WTC11 (cell line): ENCODE measurements around the gene SLC8A2. TPM values are rescaled to one million over a fixed set of nuclear protein-coding genes. Genes with fewer than 3 reads are reported as not detected.

Source experiments
- ATAC-seq: fragments of 200-7000 bp; cut with Tn5 transposase; 2 replicates; pipeline ENCODE4 v1.10.0; 2021; ENCODE audit warnings: mild to moderate bottlenecking, moderate library complexity
- CTCF ChIA-PET: fragments of 300-600 bp; sonication (Branson Sonifier 250); formaldehyde crosslinking; loops from one replicate; lab custom pipeline; 2021; ENCODE audit warnings: antibody characterized with exemption; lab: Charles Lee
- POLR2A ChIA-PET: fragments of 350-600 bp; sonication (Branson Sonifier 250); formaldehyde crosslinking; loops from one replicate; lab custom pipeline; 2021; ENCODE audit warnings: antibody characterized with exemption; lab: Charles Lee
- DNase-seq: peaks from one replicate; pipeline ENCODE4 v3.0.0; 2021; ENCODE audit warnings: low spot score
- H3K27ac Mint-ChIP-seq: 2 replicates; pipeline ENCODE4 v1.8.0; 2021; ENCODE audit warnings: mixed read lengths
- H3K27me3 Mint-ChIP-seq: 2 replicates; pipeline ENCODE4 v1.8.0; 2021; ENCODE audit warnings: low read depth, mild to moderate bottlenecking, moderate library complexity, mixed read lengths
- H3K36me3 Mint-ChIP-seq: 2 replicates; pipeline ENCODE4 v1.8.0; 2021; ENCODE audit warnings: mixed read lengths
- H3K4me1 Mint-ChIP-seq: 2 replicates; pipeline ENCODE4 v1.8.0; 2022; ENCODE audit warnings: mixed read lengths
- H3K4me3 Mint-ChIP-seq: 2 replicates; pipeline ENCODE4 v1.8.0; 2021; ENCODE audit warnings: mild to moderate bottlenecking, moderate library complexity, mixed read lengths
- H3K9me3 Mint-ChIP-seq: 2 replicates; pipeline ENCODE4 v1.8.0; 2021; ENCODE audit warnings: mixed read lengths
- FOXK1 ChIP-seq: sonication (generic); formaldehyde crosslinking; IDR thresholded peaks from 2 replicates; pipeline ENCODE4 v1.8.0; 2022; ENCODE audit warnings: mild to moderate bottlenecking, moderate library complexity, missing genetic modification reagents
- NFE2L1 ChIP-seq: sonication (generic); formaldehyde crosslinking; IDR thresholded peaks from 2 replicates; pipeline ENCODE4 v1.8.1; 2023; ENCODE audit warnings: missing genetic modification reagents
- RORB ChIP-seq: fragments of 250-450 bp; sonication (Bioruptor Pico); IDR thresholded peaks from 2 replicates; pipeline ENCODE4 v1.9.0; 2021; ENCODE audit warnings: mild to moderate bottlenecking
- SMAD3 ChIP-seq: sonication (generic); formaldehyde crosslinking; IDR thresholded peaks from 2 replicates; pipeline ENCODE4 v1.8.0; 2022; ENCODE audit warnings: missing genetic modification reagents, mild to moderate bottlenecking, borderline replicate concordance
- SMAD4 ChIP-seq: sonication (generic); formaldehyde crosslinking; IDR thresholded peaks from 2 replicates; pipeline ENCODE4 v1.8.0; 2022; ENCODE audit warnings: mild to moderate bottlenecking, missing genetic modification reagents
- SOX15 ChIP-seq: fragments of 250-450 bp; sonication (Bioruptor Pico); IDR thresholded peaks from 2 replicates; pipeline ENCODE4 v1.9.0; 2021; ENCODE audit warnings: mild to moderate bottlenecking
- SP1 ChIP-seq: sonication (generic); formaldehyde crosslinking; conservative IDR thresholded peaks from 2 replicates; pipeline ENCODE4 v1.8.1; 2022; ENCODE audit warnings: missing genetic modification reagents
- ZNF232 ChIP-seq: sonication (generic); formaldehyde crosslinking; IDR thresholded peaks from 2 replicates; pipeline ENCODE4 v1.8.0; 2022; ENCODE audit warnings: mild to moderate bottlenecking, missing genetic modification reagents
- ZNF317 ChIP-seq: sonication (generic); formaldehyde crosslinking; IDR thresholded peaks from 2 replicates; pipeline ENCODE4 v1.8.1; 2023; ENCODE audit warnings: low read depth, mild to moderate bottlenecking, moderate library complexity, missing genetic modification reagents, borderline replicate concordance
- total RNA-seq: library from RNA; stranded (reverse); gene quantifications from 3 replicates; pipeline ENCODE4 v1.2.3, GENCODE V29; 2021
- TF ChIP-seq, protein P1 (sequence below): sonication (generic); formaldehyde crosslinking; IDR thresholded peaks from 2 replicates; pipeline ENCODE4 v1.8.0; 2022; ENCODE audit warnings: mild to moderate bottlenecking, missing genetic modification reagents
- TF ChIP-seq, protein P2 (sequence below): sonication (generic); formaldehyde crosslinking; IDR thresholded peaks from 2 replicates; pipeline ENCODE4 v1.8.1; 2023; ENCODE audit warnings: mild to moderate bottlenecking, missing genetic modification reagents
- TF ChIP-seq, protein P3 (sequence below): sonication (generic); formaldehyde crosslinking; IDR thresholded peaks from 2 replicates; pipeline ENCODE4 v1.8.1; 2023; ENCODE audit warnings: mild to moderate bottlenecking, missing genetic modification reagents, moderate library complexity
- TF ChIP-seq, protein P4 (sequence below): sonication (generic); formaldehyde crosslinking; IDR thresholded peaks from 2 replicates; pipeline ENCODE4 v1.8.0; 2022; ENCODE audit warnings: missing genetic modification reagents
- TF ChIP-seq, protein P5 (sequence below): sonication (generic); formaldehyde crosslinking; IDR thresholded peaks from 2 replicates; pipeline ENCODE4 v1.8.0; 2022; ENCODE audit warnings: mild to moderate bottlenecking, missing genetic modification reagents
- TF ChIP-seq, protein P6 (sequence below): sonication (generic); formaldehyde crosslinking; IDR thresholded peaks from 2 replicates; pipeline ENCODE4 v1.8.0; 2022; ENCODE audit warnings: mild to moderate bottlenecking, missing genetic modification reagents

The SLC8A2 gene
- total RNA-seq, 1 experiment from 2014 or later, result 6.5 TPM

DNA sequence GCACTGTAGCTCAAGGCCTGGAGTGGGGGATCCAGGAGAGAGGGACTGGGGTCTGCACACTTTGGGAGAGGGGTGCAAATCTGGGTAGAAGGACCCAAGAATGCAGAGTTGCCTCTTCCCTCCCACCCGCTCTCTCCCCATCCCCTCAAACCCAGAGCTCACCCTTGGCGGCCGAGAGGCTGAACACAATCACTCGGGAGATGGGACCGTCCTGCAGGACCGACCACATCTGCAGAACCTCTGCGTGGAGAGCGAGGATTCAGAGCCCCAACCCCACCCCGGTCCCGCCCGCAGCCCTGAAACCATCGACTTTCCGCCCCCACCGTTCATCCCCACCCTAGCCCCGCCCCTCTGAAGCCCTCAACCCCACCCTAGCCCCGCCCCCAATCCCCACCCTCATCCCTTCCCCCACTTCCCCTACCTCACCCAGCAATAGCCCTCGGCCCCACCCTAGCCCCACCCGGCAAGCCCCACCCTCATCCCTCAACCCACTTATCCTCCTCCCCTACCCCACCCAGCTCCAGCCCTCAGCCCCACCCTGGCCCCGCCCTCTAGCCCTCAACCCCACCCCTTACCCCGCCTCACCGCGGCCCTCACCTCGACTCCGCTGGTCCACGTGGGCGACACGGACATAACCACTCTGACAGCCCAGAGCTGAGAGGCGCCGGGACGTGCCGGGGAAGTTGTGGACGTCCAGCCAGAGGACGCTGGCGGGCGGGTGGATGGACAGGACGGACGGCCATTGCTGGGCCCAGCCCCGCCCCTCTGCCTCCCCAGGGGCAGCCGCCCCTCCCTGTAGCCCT, 8.2 kb upstream of the SLC8A2 start:
- TF ChIP-seq, protein P1, sequence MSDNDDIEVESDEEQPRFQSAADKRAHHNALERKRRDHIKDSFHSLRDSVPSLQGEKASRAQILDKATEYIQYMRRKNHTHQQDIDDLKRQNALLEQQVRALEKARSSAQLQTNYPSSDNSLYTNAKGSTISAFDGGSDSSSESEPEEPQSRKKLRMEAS (CRISPR knock-in tag), result peak; percentile 70; the same call in 1 of the 2 replicates
- TF ChIP-seq SP1 (CRISPR knock-in tag), result peak; percentile 70; the same call in 1 of the 2 replicates
- TF ChIP-seq, protein P2, sequence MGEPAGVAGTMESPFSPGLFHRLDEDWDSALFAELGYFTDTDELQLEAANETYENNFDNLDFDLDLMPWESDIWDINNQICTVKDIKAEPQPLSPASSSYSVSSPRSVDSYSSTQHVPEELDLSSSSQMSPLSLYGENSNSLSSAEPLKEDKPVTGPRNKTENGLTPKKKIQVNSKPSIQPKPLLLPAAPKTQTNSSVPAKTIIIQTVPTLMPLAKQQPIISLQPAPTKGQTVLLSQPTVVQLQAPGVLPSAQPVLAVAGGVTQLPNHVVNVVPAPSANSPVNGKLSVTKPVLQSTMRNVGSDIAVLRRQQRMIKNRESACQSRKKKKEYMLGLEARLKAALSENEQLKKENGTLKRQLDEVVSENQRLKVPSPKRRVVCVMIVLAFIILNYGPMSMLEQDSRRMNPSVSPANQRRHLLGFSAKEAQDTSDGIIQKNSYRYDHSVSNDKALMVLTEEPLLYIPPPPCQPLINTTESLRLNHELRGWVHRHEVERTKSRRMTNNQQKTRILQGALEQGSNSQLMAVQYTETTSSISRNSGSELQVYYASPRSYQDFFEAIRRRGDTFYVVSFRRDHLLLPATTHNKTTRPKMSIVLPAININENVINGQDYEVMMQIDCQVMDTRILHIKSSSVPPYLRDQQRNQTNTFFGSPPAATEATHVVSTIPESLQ (CRISPR knock-in tag), result no peak
- TF ChIP-seq SMAD3, result 0 out of 2 replicates have a peak, but pooled peaks have one; percentile 39
- 0 out of 2 replicates have a peak, but pooled peaks have one; percentile 23 for TF ChIP-seq FOXK1 (CRISPR knock-in tag)
- TF ChIP-seq ZNF317 (CRISPR knock-in tag), result no peak
- TF ChIP-seq, protein P3, sequence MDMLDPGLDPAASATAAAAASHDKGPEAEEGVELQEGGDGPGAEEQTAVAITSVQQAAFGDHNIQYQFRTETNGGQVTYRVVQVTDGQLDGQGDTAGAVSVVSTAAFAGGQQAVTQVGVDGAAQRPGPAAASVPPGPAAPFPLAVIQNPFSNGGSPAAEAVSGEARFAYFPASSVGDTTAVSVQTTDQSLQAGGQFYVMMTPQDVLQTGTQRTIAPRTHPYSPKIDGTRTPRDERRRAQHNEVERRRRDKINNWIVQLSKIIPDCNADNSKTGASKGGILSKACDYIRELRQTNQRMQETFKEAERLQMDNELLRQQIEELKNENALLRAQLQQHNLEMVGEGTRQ (CRISPR knock-in tag), result 0 out of 2 replicates have a peak, but pooled peaks have one; percentile 32
- H3K4me3 Mint-ChIP-seq, result peak overlapping the region; percentile 72
- no peaks in the 10 kb centered on the region for H3K9me3 Mint-ChIP-seq
- H3K27ac Mint-ChIP-seq, result no peak overlapping the region
- H3K36me3 Mint-ChIP-seq, result no peaks in the 10 kb centered on the region
- ATAC-seq, result peak; percentile 75
- ChIA-PET CTCF (interaction anchor here (0.5 to 2.8 kb wide), 15 partner anchors 13 to 286 kb away, joined by 3 to 35 read pairs (median 6); partner anchors contain the start of genes DHX34, EHD2, MEIS3 and NAPA), POLR2A (interaction anchor here (0.9 to 1.6 kb wide), 3 partner anchors 32 to 51 kb away, joined by 3 to 5 read pairs (median 3); no protein-coding TSS in a partner anchor)
- peak; percentile 76 for DNase-seq
- peaks cover 18% of the 10 kb centered on the region for H3K4me1 Mint-ChIP-seq
- peaks cover 9% of the 10 kb centered on the region for H3K27me3 Mint-ChIP-seq

DNA sequence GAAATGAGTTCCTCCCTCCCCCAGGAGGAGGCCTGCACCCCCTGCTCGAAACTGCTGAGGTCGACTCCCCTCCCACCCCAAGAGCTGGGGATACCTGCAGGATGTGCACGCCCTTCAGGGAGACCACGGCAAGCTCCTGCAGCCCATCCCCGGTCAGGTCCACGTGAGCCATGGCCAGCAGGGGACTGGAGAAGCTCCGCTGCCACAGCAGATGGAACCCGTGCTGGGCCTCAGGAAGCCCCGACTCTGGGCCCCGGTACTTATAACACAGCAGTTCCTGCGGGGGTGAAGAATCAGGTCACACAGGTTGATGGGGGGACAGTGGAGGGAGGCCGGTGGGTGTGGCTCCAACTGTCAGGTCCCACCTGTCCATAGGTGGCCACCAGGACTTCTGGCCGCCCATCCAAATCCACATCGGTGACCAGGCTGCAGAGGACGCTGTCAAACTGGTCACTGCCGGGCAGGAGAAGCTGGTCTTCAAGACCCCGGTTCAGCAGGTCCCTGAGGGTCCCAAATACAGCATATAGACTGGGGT, 4.8 kb upstream of the SLC8A2 start:
- H3K4me1 Mint-ChIP-seq, result peaks cover 13% of the 10 kb centered on the region
- POLR2A ChIA-PET, result interaction anchor here (0.6 kb wide), 1 partner anchor 189 kb away, joined by 6 read pairs; no protein-coding TSS in a partner anchor
- DNase-seq, result no peak
- TF ChIP-seq ZNF232 (CRISPR knock-in tag) (no peak), RORB (no peak), SOX15 (CRISPR knock-in tag) (no peak), SMAD4 (CRISPR knock-in tag) (no peak), NFE2L1 (CRISPR knock-in tag) (no peak)
- TF ChIP-seq, protein P4, sequence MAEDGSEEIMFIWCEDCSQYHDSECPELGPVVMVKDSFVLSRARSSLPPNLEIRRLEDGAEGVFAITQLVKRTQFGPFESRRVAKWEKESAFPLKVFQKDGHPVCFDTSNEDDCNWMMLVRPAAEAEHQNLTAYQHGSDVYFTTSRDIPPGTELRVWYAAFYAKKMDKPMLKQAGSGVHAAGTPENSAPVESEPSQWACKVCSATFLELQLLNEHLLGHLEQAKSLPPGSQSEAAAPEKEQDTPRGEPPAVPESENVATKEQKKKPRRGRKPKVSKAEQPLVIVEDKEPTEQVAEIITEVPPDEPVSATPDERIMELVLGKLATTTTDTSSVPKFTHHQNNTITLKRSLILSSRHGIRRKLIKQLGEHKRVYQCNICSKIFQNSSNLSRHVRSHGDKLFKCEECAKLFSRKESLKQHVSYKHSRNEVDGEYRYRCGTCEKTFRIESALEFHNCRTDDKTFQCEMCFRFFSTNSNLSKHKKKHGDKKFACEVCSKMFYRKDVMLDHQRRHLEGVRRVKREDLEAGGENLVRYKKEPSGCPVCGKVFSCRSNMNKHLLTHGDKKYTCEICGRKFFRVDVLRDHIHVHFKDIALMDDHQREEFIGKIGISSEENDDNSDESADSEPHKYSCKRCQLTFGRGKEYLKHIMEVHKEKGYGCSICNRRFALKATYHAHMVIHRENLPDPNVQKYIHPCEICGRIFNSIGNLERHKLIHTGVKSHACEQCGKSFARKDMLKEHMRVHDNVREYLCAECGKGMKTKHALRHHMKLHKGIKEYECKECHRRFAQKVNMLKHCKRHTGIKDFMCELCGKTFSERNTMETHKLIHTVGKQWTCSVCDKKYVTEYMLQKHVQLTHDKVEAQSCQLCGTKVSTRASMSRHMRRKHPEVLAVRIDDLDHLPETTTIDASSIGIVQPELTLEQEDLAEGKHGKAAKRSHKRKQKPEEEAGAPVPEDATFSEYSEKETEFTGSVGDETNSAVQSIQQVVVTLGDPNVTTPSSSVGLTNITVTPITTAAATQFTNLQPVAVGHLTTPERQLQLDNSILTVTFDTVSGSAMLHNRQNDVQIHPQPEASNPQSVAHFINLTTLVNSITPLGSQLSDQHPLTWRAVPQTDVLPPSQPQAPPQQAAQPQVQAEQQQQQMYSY (CRISPR knock-in tag), result no peak
- TF ChIP-seq, protein P5, sequence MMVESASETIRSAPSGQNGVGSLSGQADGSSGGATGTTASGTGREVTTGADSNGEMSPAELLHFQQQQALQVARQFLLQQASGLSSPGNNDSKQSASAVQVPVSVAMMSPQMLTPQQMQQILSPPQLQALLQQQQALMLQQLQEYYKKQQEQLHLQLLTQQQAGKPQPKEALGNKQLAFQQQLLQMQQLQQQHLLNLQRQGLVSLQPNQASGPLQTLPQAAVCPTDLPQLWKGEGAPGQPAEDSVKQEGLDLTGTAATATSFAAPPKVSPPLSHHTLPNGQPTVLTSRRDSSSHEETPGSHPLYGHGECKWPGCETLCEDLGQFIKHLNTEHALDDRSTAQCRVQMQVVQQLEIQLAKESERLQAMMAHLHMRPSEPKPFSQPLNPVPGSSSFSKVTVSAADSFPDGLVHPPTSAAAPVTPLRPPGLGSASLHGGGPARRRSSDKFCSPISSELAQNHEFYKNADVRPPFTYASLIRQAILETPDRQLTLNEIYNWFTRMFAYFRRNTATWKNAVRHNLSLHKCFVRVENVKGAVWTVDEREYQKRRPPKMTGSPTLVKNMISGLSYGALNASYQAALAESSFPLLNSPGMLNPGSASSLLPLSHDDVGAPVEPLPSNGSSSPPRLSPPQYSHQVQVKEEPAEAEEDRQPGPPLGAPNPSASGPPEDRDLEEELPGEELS (CRISPR knock-in tag), result no peak
- TF ChIP-seq, protein P6, sequence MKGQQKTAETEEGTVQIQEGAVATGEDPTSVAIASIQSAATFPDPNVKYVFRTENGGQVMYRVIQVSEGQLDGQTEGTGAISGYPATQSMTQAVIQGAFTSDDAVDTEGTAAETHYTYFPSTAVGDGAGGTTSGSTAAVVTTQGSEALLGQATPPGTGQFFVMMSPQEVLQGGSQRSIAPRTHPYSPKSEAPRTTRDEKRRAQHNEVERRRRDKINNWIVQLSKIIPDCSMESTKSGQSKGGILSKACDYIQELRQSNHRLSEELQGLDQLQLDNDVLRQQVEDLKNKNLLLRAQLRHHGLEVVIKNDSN (CRISPR knock-in tag), result no peak
- TF ChIP-seq, all 79 proteins: peak for 0
- no peak overlapping the region for H3K4me3 Mint-ChIP-seq
- CTCF ChIA-PET, result interaction anchor here (2.1 kb wide), 1 partner anchor 40 kb away, joined by 10 read pairs; no protein-coding TSS in a partner anchor
- no peak for ATAC-seq
- H3K9me3 Mint-ChIP-seq, result no peaks in the 10 kb centered on the region
- no peak overlapping the region for H3K27ac Mint-ChIP-seq
- peaks cover 13% of the 10 kb centered on the region for H3K27me3 Mint-ChIP-seq
- no peaks in the 10 kb centered on the region for H3K36me3 Mint-ChIP-seq
